ENCODE data around the gene MITF.

DNA sequence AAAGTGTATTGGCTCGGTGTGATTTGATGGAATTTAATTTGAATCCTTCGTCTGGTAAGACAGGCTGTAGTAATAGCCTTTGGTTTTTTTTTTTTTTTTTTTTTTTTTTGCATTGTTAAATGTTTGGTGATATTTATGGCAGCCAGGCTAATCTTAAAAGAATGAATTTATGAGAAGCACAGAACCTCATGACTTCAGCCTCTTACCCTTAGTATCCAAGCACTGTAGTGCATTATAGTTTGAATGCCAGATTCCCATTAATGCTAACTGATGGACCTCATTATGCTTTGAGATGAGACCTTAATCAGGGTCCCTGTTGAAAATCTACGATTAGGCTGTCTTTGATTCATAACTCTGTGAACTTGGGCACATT, 149.7 kb downstream of the MITF start:
- TF ChIP-seq CTCF (IDR thresholded peaks at IDR 0.05; ENCODE audit: low read depth, low read length) (no peak), POLR2A (IDR thresholded peaks at IDR 0.05; ENCODE audit: extremely low read depth, insufficient read length) (no peak), MYC (IDR thresholded peaks at IDR 0.05; ENCODE audit: low read depth, low read length) (no peak), MAX (IDR thresholded peaks at IDR 0.05; ENCODE audit: low read depth, low read length) (no peak)
